Spinal cord (tissue), 10 donors: ENCODE measurements around the gene CALHM1. TPM values are rescaled to one million over a fixed set of nuclear protein-coding genes. Genes with fewer than 3 reads are reported as not detected.

ENCODE experiments used
- DNase-seq, 6 donors: peaks; one replicate each; pipeline versions ENCODE4 v3.0.0 to v3.0.0-alpha.2; 2013 to 2015; ENCODE audit warnings: low spot score in 6 of 6, low read depth in 4 of 6
- H3K27ac ChIP-seq: one replicate; pipeline ENCODE4 v1.5.1; 2013; ENCODE audit warnings: low read depth, low read length, control low read depth
- H3K27me3 ChIP-seq: one replicate; pipeline ENCODE4 v1.6.1; 2013; ENCODE audit warnings: low read length; ENCODE audit not compliant: control insufficient read depth, insufficient read depth
- H3K36me3 ChIP-seq: one replicate; pipeline ENCODE4 v1.6.1; 2013; ENCODE audit warnings: low read length; ENCODE audit not compliant: control insufficient read depth, insufficient read depth
- H3K4me1 ChIP-seq: one replicate; pipeline ENCODE4 v1.6.1; 2013; ENCODE audit warnings: low read length; ENCODE audit not compliant: control insufficient read depth, insufficient read depth
- H3K4me3 ChIP-seq: one replicate; pipeline ENCODE4 v1.5.1; 2013; ENCODE audit warnings: low read depth, low read length, control low read depth
- H3K9me3 ChIP-seq: one replicate; pipeline ENCODE4 v1.6.1; 2013; ENCODE audit warnings: low read length; ENCODE audit not compliant: control insufficient read depth, insufficient read depth
- WGBS: methylation state at CpG from one replicate; pipeline ENCODE4 v1.1.5; 2013; ENCODE audit warnings: missing lambda C conversion rate; ENCODE audit not compliant: insufficient coverage; 5-methylcytosine and 5-hydroxymethylcytosine counted together
- polyA plus RNA-seq, 2 donors: library from polyadenylated mRNA; unstranded; fragments of 120-200 nt; gene quantifications; one replicate each; pipeline ENCODE4 v1.2.1, GENCODE V29; 2013; ENCODE audit not compliant: insufficient read length in 2 of 2
- total RNA-seq, 2 donors: library from RNA; depleted of rRNA in 1 of 2; stranded (reverse); fragments of 120-200 nt in 1 of 2; fragments of >200 nt in 1 of 2; gene quantifications; one replicate each; pipeline versions ENCODE4 v1.2.3 to v1.2.4, GENCODE V29; 2013 to 2014
- donor health status: healthy.

Gene CALHM1
- total and polyA plus RNA-seq, 4 donors, result 0.06 to 0.24 (median 0.21) TPM

DNA sequence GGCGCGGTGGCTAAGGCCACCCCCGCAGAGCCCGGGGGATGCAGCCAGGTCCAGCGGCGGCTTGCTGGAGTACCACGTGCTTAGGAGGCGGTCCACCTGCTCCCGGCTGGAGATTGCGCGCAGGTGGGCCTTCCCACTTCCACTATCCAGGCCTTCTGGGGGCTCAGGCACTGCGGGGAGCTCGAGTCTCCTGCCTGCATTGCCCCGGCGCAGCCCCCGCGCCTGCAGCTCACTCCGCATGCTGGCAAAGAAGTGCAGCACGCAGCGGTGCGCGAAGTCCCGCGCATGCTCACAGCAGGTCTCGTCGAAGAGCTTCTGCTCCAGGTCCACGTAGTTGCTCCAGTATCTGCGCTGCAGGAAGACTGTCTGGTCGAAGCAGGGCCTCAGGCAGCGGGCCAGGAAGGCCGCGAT is 14.6 kb upstream of the CALHM1 start:
- peak in 2 of 6 donors; percentile 39 to 80 for DNase-seq
- H3K9me3 ChIP-seq, result no peaks in the 10 kb centered on the region
- H3K27ac ChIP-seq, result no peak overlapping the region
- H3K4me1 ChIP-seq, result no peaks in the 10 kb centered on the region
- no peaks in the 10 kb centered on the region for H3K36me3 ChIP-seq
- no peak overlapping the region for H3K4me3 ChIP-seq
- 50% methylated on average over 28 of the region's 32 CpGs for WGBS
- H3K27me3 ChIP-seq, result no peaks in the 10 kb centered on the region

DNA sequence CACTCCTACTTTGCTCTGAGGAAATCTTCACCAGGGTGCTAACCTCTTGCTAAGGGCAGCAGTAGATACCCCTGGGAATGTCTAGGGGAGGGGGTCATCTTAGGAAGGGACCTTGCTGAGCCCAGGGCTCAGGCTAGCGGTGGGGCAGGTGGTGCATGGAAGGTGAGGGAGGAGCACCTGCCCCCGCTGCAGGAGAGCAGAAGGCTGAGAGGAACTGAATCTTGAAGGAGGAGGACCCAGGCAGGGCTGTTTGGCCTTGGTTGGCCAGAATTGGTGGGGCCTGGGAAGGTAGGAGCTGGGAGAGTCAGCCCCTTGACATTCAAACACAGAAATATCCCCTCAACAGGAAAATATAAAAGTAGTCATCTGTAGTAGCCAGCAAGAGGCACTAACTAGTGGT is 13.3 kb upstream of the CALHM1 start:
- 100% methylated on average over 2 of the region's 2 CpGs for WGBS
- DNase-seq, result no peak
- Histone ChIP-seq H3K36me3 (no peaks in the 10 kb centered on the region), H3K4me1 (no peaks in the 10 kb centered on the region), H3K27me3 (no peaks in the 10 kb centered on the region), H3K27ac (no peak overlapping the region), H3K4me3 (no peak overlapping the region), H3K9me3 (no peaks in the 10 kb centered on the region)

DNA sequence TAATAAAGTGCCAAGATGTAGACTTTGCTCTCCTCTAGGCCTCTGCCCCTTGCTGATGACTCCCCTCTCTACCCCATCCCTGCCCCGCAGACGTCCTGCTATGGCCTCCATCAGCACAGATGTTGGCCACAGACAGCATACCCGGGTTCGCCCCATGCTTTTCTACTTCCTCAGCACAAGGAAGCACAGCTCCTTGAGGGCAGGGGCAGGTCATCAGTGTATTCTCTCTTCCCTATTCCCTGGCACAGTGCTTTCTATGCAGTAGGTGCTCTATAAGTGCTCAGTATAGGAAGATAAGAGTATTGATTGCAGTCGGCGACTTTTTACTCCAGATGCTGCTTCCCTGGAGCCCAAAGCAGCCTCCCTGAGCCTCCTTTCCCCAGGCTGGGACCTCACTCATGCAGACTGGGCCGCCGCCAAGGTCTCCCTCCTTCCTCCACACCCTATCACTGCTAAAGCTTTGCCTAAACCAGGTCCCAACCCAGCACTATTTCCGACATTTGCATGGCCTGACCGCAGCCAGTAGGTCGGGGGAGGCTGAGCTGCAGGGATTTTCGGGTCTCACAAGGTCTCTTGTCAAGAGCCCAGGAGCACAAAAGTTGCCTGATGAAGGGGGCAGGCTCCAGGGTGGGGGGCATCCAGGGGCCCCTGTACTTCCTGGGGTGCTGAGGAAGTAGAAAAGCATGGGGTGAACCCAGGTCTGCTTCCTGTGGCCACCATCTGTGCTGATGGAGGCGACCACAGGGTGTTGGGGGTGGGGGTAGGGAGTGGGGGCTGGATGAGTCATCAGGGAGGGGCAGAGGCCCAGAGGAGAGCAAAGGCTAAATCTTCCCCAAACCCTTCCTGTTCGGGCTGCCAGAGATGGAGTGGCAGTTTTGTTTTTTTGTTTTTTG is 12.3 kb upstream of the CALHM1 start:
- H3K4me1 ChIP-seq, result no peaks in the 10 kb centered on the region
- DNase-seq, result no peak
- H3K27ac ChIP-seq, result no peak overlapping the region
- no peaks in the 10 kb centered on the region for H3K9me3 ChIP-seq
- 68% methylated on average over 8 of the region's 14 CpGs for WGBS
- no peaks in the 10 kb centered on the region for H3K36me3 ChIP-seq
- H3K4me3 ChIP-seq, result no peak overlapping the region
- H3K27me3 ChIP-seq, result no peaks in the 10 kb centered on the region

DNA sequence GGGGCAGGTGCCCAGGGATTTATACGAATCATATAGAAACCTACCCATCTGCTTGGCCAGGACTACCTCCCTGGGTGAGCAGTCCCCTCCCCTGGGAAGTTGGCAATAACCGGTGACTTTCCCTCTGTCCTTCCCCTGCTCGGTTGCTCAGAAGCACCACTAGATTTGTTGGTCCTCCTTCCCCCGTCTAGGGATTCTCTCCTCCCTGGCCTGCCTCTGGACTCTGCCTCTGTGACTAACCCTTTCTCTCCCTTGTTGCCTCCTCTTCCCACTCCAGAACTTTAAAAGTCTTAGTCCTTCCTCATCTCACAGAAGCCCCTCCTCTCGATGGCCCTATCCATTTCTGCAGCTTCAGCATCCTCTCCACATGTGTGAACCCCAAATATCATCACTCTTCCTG is 10.5 kb upstream of the CALHM1 start:
- 66% methylated on average over 5 of the region's 5 CpGs for WGBS

DNA sequence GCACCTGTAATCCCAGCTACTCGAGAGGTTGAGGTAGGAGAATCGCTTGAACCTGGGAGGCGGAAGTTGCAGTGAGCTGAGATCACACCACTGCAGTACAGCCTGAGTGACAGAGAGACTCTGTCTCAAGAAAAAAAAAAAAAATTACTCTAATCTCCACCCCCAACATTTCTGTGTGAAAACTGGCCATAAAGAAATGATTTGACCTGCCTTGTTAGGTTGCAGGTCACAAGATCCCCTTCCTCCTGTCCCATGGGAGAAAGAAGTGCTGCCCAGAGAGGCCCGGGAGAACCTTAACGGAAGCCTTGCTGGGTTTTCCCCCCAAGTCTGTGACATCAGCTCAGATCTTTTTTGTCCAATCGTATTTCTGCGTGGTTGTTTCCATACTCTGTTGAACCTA is 8.7 kb upstream of the CALHM1 start:
- H3K36me3 ChIP-seq, result no peaks in the 10 kb centered on the region
- H3K27ac ChIP-seq, result no peak overlapping the region
- no peaks in the 10 kb centered on the region for H3K9me3 ChIP-seq
- DNase-seq, result no peak
- no peak overlapping the region for H3K4me3 ChIP-seq
- WGBS, result 72% methylated on average over 4 of the region's 7 CpGs
- no peaks in the 10 kb centered on the region for H3K27me3 ChIP-seq
- no peaks in the 10 kb centered on the region for H3K4me1 ChIP-seq

More for the DNA sequence above, 10.5 kb upstream of the CALHM1 start:
- H3K36me3 ChIP-seq, result no peaks in the 10 kb centered on the region
- no peak overlapping the region for H3K4me3 ChIP-seq
- H3K27ac ChIP-seq, result no peak overlapping the region
- no peaks in the 10 kb centered on the region for H3K27me3 ChIP-seq
- H3K4me1 ChIP-seq, result no peaks in the 10 kb centered on the region
- H3K9me3 ChIP-seq, result no peaks in the 10 kb centered on the region
- no peak for DNase-seq

DNA sequence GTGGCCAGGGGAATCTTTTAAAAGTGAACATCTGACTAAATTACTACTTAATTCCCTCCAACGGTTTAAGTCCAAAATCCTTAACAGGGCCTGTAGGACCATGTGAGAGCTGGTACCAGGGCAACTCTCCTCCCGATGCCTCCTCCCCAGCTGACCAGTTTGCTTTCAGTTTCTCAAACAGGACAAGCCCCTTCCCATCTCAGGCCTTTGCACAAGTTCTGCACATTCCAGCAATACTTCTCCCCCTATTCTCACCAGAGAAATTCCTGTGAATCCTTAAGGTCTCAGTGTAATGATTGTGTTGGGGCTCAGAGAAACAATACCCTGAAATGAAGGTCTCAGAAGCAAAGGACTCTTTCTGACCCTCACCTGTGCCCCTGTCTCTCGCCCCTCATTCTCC is 8.0 kb upstream of the CALHM1 start:
- Histone ChIP-seq H3K4me3 (no peak overlapping the region), H3K27me3 (no peaks in the 10 kb centered on the region), H3K36me3 (no peaks in the 10 kb centered on the region), H3K9me3 (no peaks in the 10 kb centered on the region), H3K27ac (no peak overlapping the region), H3K4me1 (no peaks in the 10 kb centered on the region)
- DNase-seq, result no peak
- WGBS, result 71% methylated on average over 3 of the region's 3 CpGs

DNA sequence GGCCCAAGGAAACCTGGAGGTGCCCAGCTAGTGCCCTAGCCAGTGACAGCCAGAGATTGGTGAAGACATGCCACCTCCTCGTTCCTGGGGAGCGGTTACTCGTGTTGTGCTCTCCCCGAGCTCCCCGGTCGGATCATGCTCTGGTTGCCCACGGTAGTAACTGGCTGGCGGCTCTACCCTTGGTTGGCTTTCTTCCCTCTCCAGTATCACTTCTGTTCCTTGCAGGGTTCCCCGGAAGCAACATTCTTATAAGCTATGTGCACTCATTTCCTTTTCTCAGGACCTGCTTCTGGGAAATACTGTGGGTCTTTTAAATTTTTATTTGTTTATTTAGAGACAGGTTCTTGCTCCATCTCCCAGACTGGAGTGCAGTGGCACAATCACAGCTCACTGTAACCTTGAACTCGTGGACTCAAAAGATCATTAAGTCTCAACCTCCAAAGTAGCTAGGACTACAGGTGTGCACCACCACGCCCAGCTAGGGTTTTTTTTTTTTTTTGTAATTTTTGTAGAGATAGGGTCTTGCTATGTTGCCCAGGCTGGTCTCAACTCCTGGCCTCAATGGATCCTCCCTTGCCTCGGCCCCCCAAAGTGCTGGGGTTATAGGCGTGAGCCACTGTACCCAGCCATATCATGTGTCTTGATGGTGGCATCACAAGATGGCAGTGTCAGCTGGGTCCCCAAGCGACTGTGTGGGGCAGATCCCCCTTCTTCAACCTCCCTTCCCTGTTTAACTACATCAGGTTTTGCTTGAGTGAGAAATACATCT is 6.9 kb upstream of the CALHM1 start:
- H3K36me3 ChIP-seq, result no peaks in the 10 kb centered on the region
- H3K4me3 ChIP-seq, result no peak overlapping the region
- H3K9me3 ChIP-seq, result no peaks in the 10 kb centered on the region
- H3K27me3 ChIP-seq, result no peaks in the 10 kb centered on the region
- H3K4me1 ChIP-seq, result no peaks in the 10 kb centered on the region
- 90% methylated on average over 9 of the region's 14 CpGs for WGBS
- no peak for DNase-seq
- H3K27ac ChIP-seq, result no peak overlapping the region

DNA sequence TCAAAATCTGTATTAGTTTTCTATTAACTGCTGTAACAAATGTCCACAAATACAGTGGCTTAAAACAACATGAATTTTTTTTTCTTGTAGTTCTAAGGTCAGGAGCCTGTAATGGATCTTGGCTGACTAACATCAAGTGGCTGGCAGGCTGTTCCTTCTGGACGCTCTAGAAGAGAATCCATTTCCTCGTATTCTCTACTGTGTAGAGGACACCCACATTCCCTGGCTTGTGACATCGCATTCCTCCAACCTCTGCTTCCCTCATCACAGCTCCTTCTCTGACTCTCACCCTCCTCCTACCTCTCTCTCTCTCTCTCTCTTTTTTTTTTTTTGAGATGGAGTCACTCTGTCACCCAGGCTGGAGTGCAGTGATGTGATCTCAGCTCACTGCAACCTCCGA is 4.8 kb upstream of the CALHM1 start:
- Histone ChIP-seq H3K4me1 (no peaks in the 10 kb centered on the region), H3K36me3 (no peaks in the 10 kb centered on the region), H3K9me3 (no peaks in the 10 kb centered on the region), H3K27ac (no peak overlapping the region), H3K4me3 (no peak overlapping the region), H3K27me3 (no peaks in the 10 kb centered on the region)
- no peak for DNase-seq
- WGBS, result 97% methylated on average over 4 of the region's 4 CpGs

DNA sequence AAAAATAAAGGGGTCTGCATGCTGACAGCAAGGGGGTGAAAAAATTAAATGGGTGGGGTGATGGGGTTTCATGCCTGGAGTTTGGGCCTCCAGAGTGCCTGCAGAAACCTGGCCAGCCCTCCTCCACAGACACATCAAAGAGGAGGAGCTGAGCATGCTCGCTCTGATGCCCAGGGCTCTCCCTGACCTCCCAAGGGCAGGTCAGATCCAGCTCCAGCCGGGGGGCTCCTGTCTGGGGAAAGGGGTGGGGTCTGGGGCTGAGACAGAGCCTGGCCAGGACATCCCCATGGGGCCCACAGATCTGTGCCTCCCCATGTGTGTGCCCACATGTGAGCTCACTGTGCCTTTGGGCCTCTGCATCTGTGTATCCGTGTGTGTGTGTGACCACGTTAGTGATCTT is 915 bp upstream of the CALHM1 start:
- Histone ChIP-seq H3K4me1 (no peaks in the 10 kb centered on the region), H3K27me3 (no peaks in the 10 kb centered on the region), H3K27ac (no peak overlapping the region), H3K36me3 (no peaks in the 10 kb centered on the region), H3K4me3 (no peak overlapping the region), H3K9me3 (no peaks in the 10 kb centered on the region)
- DNase-seq, result no peak
- 57% methylated on average over 4 of the region's 4 CpGs for WGBS
